Epithelial cell of umbilical artery (primary cell): ENCODE data around the gene CTAGE15. TPM values are rescaled to one million over a fixed set of nuclear protein-coding genes. Genes with fewer than 3 reads are reported as not detected.

Source experiments
- total RNA-seq: library from RNA; depleted of rRNA; stranded (reverse); fragments of >200 nt; gene quantifications from 2 replicates; pipeline ENCODE4 v1.2.3, GENCODE V29; 2014

CTAGE15 gene, protein sequence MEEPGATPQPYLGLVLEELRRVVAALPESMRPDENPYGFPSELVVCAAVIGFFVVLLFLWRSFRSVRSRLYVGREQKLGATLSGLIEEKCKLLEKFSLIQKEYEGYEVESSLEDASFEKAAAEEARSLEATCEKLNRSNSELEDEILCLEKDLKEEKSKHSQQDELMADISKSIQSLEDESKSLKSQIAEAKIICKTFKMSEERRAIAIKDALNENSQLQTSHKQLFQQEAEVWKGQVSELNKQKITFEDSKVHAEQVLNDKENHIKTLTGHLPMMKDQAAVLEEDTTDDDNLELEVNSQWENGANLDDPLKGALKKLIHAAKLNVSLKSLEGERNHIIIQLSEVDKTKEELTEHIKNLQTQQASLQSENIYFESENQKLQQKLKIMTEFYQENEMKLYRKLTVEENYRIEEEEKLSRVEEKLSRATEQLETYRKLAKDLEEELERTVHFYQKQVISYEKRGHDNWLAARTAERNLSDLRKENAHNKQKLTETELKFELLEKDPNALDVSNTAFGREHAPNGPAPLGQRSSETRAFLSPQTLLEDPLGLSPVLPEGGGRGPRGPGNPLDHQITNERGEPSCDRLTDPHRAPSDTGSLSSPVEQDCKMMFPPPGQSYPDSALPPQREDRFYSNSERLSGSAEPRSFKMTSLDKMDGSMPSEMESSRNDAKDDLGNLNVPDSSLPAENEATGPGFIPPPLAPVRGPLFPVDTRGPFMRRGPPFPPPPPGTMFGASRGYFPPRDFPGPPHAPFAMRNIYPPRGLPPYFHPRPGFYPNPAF
- total RNA-seq, result 0.30 TPM in 1 of 2 replicates, not detected in the other

DNA sequence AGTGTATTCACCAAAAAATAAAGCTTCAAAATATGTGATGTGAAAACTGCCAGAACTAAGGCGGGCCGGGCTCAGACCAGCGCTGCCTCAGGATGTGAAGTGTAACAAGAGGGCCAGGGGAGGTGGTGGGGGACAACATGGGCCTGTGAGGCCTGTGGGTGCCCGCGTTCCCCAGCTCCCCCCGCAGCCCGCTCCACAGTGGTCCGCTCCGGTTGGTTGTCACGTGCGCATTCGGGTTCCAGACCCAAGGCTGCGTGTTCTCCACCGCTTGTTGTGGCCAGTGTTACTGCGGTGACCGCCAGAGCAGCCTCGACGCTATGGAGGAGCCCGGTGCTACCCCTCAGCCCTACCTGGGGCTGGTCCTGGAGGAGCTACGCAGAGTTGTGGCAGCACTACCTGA is at the start of gene CTAGE15:
CTAGE15 (plus strand) TSS at position 301 of the 400 bp plus-strand sequence; CDS start at position 318, 17 bp downstream.

DNA sequence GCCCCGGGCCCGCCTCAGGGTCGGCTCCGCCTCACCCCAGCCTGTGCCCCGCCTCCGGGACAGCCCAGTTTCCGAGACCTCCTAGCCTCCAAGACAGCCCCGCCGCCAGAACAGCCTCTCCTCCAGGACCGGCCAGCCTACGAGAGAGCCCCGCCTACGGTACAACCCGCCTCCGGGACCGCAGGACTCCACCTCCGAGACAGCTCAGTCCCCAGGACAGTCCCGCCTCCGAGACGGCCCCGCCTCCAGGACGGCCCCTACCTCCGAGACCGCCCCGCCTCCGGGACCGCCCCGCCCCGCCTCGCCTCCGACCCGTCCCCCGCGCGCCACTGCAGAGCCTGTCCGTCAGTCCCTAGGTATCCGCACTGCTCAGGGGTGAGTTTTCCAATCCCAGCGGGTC is 49.0 kb downstream of the CTAGE15 start, which contains the start of gene TCAF2:
TCAF2 (plus strand) TSS at position 329 of the 400 bp plus-strand sequence.

Other genes starting within 250 kb of the CTAGE15 start
- gene FAM131B, start 209.1 kb upstream of the CTAGE15 start, total RNA-seq, result 1.3 and 1.4 TPM in 2 replicates
- gene ZYX, start 190.5 kb upstream of the CTAGE15 start, total RNA-seq, result 23.9 and 29.9 TPM in 2 replicates
- not detected in 2 replicates for gene EPHA1, start 162.9 kb upstream of the CTAGE15 start, total RNA-seq
- not detected in 2 replicates for gene TAS2R60, start 128.3 kb upstream of the CTAGE15 start, total RNA-seq
- gene TAS2R41, start 93.9 kb upstream of the CTAGE15 start, total RNA-seq, result not detected in 2 replicates
- gene TCAF2, start 49.2 kb downstream of the CTAGE15 start, total RNA-seq, result 3.6 and 8.4 TPM in 2 replicates
- gene CTAGE6, start 185.9 kb downstream of the CTAGE15 start, total RNA-seq, result under 0.01 and 0.46 TPM in 2 replicates